GM18505 (cell line): ENCODE results near the gene HOXD9.

Experiments used
- ATAC-seq: cut with Tn5 transposase; IDR thresholded peaks from one replicate; pipeline ENCODE4 v1.9.1; 2021; ENCODE audit not compliant: unreplicated experiment
- POLR2A ChIP-seq: IDR thresholded peaks from 4 replicates; pipeline ENCODE4 v1.6.1; 2011; ENCODE audit warnings: borderline replicate concordance; ENCODE audit not compliant: insufficient read depth, insufficient read length; ENCODE audit errors: extremely low read depth

HOXD9 gene

GRCh38 chr2:176132205-176133171 lies 10.0 kb downstream of the HOXD9 start:
- no peak for TF ChIP-seq POLR2A
- ATAC-seq = no peak

DNA sequence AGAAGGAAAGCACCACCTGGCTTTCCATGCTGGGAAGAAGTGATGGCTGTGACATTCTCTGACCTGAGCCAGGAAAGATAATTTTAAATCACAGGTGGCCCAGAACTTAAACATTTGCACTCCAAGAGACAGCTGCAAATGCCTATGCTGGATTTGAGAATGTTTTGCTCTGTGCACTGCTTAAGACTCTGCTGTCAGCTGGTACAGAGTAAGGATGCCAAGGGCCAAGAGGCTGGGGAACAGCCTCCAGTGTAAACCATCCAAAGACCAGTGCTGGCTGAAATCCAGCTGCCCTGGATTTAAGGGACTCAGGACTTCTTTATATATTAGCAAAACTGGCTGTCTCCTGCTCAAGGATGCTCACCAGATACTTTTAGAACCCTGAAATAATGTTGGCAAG lies 10.9 kb downstream of the HOXD9 start:
- ATAC-seq = no peak
- no peak for TF ChIP-seq POLR2A

GRCh38 chr2:176134035-176134434 lies 11.5 kb downstream of the HOXD9 start:
- TF ChIP-seq POLR2A = no peak
- ATAC-seq = no peak

- no peak for ATAC-seq
- no peak for TF ChIP-seq POLR2A
Observed at GRCh38 chr2:176135035-176135440, 12.5 kb downstream of the HOXD9 start.

GRCh38 chr2:176136374-176137251 lies 14.1 kb downstream of the HOXD9 start:
- no peak for TF ChIP-seq POLR2A
- ATAC-seq = no peak

GRCh38 chr2:176137252-176137580 lies 14.7 kb downstream of the HOXD9 start:
- TF ChIP-seq POLR2A = no peak
- no peak for ATAC-seq

- no peak for ATAC-seq
- no peak for TF ChIP-seq POLR2A
Observed at GRCh38 chr2:176137906-176138305, 15.4 kb downstream of the HOXD9 start.

GRCh38 chr2:176138526-176138922 lies 16.0 kb downstream of the HOXD9 start:
- no peak for TF ChIP-seq POLR2A
- ATAC-seq = no peak

GRCh38 chr2:176138923-176139660 lies 16.6 kb downstream of the HOXD9 start:
- no peak for ATAC-seq
- no peak for TF ChIP-seq POLR2A

DNA sequence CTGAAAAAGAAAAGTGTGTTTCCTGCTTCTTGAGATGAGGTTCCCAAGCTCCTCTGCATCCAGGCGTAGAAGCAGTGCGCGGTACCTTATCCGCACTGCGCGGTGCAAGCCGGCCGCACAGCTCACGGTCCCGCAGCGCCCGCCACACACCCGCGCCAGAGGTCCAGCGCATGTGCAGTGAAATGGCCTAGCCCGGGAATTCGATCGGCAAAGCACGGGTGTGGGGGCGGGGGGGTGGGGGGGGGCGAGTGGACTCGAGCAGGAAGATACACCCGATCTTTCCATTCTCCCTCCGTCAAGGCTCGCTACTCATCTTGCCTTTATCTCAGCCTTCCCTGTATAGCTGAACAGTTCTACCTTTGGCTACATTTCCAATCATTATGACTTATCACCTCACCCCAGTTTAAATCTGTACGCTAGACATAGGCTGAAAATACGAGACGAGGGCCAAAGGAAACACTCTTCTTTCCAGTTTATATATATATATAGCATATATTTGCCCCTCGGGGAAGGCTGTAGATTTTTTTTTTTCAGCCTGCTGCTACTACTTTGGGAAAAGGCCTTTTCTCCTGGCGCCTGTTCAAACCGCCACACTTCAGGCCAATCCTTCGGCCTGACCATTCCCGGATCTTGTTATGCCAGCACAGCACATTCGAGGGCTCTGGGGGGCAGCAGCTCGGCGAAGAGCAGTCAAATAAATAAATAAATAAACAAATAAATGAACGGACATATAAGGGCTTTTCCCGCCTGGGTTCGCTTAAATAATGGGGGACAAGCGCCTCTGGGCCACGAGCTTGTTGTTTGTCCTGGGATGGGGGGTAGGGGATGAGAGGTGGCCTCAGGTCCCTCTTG lies 17.4 kb downstream of the HOXD9 start:
- no peak for ATAC-seq
- TF ChIP-seq POLR2A = no peak

DNA sequence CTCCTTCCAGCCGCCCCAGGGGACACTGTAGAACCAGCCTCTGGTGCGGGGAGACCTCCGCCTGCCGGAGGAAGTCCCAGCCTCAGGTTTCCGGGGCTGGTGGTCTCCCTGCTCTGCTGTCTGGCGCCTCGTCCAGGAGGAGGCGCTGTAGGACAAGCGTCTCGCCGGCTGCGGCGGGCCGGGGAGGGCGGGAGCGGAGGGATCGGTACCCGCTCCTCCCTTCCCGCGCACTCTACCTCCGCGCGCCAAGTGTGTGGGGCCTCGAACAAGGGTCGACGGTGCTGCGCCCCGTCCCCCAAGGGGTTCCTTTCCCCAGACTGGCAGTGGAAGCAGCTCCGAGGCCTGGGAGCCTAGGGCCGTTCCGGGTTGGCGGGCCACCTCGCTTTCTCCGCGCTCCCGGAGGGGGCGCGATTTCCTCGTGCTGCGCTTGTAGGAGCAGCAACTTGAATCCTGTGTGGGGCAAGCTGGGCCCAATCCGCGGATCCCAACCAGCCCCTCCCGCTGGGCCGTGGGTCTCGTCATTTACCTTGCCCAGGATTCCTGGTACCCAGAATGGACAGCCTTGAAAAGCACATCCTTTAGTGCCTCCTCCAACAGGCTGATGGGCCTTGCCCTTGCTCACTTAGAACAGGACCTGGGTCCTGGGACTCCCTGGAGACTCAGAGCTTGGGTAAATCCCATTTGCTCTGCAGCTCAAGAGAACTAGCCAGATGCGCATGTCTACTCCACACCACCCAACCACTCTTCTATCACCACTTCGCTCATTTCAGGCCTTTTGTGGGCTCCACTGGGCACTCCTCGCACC lies 18.2 kb downstream of the HOXD9 start:
- ATAC-seq = peak; percentile 92
- no peak for TF ChIP-seq POLR2A
